Measurements from ENCODE around the gene C2orf76.
"Not testable (repeated sequence)": the region's sequence is repeated elsewhere in the genome, so short reads cannot be mapped to it uniquely, and the experiment has no call there.

- not testable (repeated sequence) for TF ChIP-seq CTCF, POLR2A, POLR2AphosphoS5 (IDR thresholded peaks at IDR 0.05)
Measured at GRCh38 chr2:119278385-119278784, 88.2 kb downstream of the C2orf76 start.

Measured in prostate gland (tissue), 2 donors.